Stimulated activated CD8-positive, alpha-beta memory T cell treated with anti-CD3 and anti-CD28 coated beads, Interleukin-7, amount 100 ng/mL, for 1 hour (primary cell): ENCODE results near the gene SLF2.
A peak's percentile ranks its signal among the peaks of the same experiment; 100 is the strongest.

Experiments
- DNase-seq, 2 donors: peaks; one replicate each; pipeline ENCODE4 v3.0.0-alpha.2; 2020; ENCODE audit warnings: low read depth in 2 of 2

The SLF2 gene

DNA sequence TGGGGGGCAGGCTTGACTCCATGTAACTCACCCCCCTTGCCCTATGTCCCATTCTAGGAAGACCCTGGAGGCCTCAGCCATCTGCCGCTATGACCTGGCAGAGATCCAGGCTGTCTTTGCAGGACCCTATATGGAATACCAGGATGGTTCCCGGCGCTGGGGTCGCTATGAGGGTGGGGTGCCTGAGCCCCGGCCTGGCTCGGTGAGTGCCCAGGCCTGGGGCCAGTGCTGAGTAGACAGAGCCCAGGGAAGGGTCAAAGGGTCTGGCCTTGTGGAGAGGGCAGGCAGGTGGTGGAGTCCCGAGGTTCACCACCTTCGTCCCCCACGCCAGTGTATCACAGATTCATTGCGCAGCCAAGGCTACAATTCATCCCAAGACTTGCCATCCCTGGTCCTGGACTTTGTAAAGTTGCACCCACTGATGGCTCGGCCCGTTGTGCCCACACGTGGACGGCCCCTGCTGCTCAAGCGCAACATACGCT lies 67.1 kb downstream of the SLF2 start:
- no peak for DNase-seq

DNA sequence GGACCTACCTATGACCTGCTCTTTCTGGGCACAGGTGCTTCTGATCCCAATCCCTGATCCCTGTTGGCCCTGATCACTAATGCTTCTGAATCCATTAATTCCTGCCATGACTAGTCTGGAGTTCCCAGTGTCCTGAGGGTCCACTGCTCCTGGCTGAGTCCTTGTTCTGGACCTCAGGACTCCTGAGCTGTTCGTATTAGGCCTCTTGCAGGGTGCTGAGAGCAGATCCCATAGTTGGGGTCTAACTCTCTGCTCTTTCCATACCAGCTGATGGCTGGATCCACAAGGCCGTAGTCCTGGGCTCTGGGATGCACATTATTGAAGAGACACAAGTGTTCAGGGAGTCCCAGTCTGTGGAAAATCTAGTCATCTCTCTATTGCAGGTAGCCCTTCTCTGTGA lies 67.5 kb downstream of the SLF2 start:
- no peak for DNase-seq

DNA sequence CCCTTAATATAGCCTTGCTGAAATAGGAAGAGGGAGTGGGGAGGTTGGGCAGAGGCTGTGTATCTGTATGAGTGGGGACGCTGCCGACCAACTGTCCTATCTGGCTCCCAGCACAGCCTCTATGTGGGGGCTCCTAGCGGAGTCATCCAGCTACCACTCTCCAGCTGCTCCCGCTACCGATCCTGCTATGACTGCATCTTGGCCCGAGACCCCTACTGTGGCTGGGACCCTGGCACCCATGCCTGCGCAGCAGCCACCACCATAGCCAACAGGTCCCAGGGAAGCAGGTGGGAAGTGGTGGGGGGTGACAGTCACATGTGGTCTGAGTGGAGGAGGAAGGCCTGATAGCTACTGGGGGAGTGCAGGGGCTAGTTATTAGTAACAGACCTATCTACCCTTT lies 67.9 kb downstream of the SLF2 start:
- DNase-seq: no peak

DNA sequence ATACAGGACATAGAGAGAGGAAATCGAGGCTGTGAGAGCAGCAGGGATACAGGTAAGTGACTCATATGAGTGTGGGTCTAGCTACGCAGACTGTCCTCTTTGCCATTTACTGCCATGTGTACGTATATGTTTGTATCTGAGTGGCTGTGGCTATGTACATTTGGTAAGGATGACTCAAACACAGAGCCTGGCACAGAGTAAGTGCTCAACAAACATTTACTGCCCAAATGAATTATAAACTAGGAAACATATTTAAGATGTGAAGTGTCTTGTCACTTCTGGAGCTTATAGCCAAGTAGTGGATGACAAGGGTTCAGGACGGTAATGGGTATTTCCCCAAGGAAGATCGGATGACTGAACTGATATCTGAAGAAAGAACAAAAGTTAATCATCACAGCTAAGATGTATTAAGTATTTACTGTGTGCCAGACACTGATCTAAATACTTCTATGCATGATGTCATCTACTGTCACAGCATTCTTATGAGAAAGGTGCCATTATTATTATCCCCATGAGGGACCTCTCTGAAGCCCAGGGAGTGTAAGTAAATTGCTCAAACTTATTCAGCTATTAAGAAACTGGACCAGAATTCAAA lies 68.5 kb downstream of the SLF2 start:
- no peak for DNase-seq

DNA sequence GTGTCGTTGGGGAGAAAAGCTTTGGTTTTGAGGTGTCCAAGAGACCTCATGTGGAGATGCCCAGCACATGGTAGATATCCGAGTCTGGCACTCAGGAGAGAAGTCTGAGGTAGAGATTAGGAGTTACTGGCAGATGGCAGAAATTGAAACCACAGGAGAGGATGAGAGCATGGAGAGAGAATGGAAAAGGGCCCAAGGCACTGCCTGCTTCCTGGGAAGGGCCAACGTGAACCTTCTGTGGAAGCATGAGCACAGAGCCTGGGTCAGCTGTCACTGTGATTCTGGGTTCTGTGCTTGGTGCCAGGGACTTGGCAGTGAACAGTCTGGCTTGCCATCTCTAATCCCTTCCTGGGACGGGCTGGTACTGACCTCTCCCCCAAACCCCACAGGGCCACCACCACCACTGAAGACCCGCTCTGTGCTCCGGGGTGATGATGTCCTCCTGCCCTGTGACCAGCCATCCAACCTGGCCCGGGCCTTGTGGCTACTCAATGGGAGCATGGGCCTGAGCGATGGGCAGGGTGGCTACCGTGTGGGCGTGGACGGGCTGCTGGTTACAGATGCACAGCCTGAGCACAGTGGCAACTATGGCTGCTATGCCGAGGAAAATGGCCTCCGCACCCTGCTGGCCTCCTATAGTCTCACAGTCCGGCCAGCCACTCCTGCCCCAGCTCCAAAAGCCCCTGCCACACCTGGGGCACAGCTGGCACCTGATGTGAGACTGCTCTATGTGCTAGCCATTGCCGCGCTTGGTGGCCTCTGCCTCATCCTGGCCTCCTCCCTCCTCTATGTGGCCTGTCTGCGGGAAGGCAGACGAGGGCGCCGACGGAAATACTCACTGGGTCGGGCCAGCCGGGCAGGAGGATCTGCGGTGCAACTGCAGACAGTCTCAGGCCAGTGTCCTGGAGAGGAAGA lies 70.4 kb downstream of the SLF2 start:
- no peak for DNase-seq

DNA sequence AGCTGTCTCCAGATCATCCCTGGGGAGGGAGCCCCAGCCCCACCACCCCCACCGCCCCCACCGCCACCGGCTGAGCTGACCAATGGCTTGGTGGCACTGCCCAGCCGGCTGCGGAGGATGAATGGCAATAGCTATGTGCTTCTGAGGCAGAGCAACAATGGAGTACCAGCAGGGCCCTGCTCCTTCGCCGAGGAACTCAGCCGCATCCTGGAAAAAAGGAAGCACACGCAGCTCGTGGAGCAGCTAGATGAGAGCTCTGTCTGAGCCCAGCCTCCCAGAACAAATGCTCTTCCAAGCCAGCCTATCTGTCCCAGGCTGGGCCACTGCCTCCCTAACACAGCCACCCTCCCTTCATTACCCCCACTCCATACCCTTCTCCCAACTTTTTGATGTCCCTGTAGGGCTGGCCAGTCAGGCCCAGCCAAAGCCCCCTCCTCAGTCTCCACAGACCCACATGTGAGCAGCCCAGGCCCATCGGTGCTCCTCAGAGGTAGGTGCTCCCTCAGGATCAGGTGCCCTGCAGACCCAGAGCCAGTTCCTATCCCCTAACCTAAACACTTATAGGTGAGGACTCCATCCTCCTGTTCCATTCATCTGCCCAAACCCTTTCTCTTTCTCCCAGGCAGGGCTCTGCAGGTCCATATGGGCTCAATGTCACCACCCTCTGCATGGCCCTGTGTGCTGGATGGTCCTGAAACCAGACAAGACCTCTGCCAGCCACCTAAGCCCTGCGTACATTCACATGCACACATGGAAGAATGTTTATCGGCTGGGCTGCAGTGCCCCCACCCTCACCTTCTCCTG lies 71.3 kb downstream of the SLF2 start:
- DNase-seq: no peak

DNA sequence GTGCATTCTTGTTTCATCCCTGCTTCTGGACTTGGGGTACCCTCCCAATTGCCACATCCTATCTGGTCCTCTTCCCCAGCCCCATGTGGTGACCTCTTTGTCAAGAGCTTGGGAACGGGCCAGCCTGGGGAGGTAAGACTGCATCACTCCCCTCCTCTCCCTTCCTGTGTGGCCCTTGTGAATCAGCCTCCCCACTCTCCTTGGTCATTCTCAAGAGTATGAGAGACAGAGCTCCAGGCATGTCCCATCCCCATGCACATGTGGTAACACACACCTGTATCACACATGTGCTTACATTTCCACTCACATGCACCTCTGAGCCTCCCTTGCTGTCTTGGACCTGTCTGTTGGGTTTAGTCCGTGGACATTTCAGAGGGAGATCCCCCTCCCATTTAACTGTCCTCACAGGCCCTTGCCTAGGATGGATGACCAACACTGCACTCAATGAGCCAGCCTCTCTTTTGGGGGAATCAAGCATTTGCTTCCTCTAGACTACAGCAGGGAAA lies 72.0 kb downstream of the SLF2 start:
- no peak for DNase-seq

DNA sequence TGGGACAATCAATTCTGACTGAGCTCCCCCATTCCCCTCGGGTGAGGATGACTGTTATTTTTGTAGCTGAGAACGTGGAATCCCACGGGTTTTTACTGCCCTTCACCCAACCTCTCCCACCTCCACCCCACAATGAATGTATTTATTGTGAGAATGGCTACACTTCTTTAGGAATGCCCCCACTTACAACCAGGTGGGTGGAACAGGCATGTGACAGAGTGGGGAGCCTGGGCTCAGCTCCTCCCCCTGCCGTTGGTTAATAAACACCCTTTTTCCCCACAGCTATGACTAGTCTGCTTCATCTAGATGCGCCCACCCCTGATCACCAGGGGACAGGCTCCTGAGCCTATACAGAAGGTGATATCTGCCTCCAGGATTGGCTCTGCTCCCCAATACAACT lies 72.6 kb downstream of the SLF2 start:
- DNase-seq: no peak

DNA sequence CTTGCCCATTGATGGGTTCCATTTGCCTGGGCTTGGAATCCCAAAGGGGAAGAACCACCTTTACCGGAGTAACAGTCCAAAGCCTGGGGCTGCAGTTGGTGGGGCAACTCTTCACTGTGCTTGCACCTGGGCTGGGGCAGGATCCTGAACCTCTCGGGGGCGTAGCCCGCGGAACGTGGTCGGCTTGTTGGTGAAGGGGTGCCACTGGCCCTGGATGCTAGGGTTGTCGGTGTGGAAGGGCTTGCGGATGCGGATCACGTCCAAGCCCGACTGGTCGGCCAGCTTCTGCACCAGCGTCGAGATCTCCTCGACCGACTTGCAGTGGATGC lies 73.8 kb downstream of the SLF2 start:
- no peak for DNase-seq

DNA sequence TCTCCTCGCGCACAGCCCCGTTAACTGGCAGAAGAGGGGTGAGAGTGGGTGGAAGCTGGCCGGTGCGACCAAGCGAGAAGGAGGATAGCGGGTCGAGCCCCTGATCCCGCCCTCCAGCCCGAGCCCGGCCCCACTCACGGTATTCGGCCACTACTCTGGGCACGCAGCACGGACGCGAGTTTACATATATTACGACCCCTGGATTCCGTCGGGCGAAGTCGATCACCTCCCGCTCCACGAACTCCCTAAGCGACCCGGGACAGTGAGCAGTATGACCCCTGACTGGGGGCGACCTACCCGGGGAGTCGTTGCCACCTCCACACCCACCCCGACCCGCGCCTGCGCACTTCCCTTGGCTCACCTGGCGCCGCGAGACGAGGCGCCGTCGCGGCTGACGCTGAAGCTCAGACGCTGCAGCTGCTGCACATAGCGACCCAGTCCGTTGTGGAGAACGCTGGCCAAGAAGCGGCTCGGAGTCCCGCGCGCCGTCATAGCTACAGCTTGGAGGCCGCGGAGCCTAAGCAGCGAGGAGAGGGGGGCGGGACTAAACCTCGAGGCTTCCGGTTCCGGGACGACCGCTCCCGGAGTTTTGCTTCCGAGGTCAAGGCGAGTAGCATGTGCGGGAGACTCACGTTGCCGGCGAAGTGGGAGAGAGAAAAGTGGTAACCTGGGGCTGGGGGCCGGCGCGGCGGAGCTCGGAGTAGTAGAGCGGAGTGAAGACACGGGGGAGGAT lies 74.4 kb downstream of the SLF2 start, which contains the start of the genes MRPL43 and TWNK:
TSS of gene MRPL43 (minus strand) at position 546 of the 733 bp plus-strand sequence. CDS start at position 492, 54 bp downstream.
TSS of gene TWNK (plus strand) at position 592 of the 733 bp plus-strand sequence. CDS start 668 bp downstream, outside the sequence.
- DNase-seq: peak; percentile 65 to 71

DNA sequence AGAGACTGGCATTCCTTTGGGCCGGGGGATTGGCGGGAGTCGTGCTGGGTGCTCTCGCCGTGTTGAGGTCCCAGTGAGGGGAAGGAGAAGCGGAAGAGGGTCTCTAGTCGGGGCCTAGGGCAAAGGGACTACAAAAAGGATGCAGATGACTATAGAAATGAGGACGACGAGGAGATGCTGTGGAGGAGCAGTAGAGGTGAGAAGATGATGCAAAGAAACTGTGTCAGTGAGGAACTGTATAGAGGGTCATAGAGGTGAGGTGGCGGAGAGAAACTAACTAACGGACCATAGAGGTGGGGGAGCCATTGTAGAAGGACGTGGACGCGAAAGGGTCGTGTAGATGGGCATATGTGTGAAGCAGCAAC lies 74.9 kb downstream of the SLF2 start:
- DNase-seq: no peak

DNA sequence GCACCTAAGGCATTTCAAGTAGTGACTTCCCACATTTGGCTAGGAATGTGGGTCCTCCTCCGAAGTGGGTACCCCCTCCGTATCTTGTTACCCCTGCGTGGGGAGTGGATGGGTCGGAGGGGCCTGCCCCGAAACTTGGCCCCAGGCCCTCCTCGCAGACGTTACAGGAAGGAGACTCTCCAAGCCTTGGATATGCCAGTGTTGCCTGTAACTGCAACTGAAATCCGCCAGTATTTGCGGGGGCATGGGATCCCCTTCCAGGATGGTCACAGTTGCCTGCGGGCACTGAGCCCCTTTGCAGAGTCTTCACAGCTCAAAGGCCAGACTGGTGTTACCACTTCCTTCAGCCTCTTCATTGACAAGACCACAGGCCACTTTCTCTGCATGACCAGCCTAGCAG lies 75.4 kb downstream of the SLF2 start:
- no peak for DNase-seq

DNA sequence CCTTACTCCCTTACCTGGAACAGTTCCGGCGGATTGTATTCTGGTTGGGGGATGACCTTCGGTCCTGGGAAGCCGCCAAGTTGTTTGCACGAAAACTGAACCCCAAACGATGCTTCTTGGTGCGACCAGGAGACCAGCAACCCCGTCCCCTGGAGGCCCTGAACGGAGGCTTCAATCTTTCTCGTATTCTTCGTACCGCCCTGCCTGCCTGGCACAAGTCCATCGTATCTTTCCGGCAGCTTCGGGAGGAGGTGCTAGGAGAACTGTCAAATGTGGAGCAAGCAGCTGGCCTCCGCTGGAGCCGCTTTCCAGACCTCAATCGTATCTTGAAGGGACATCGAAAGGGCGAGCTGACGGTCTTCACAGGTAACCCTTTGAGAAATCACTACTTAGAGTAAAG lies 76.3 kb downstream of the SLF2 start:
- DNase-seq: no peak

DNA sequence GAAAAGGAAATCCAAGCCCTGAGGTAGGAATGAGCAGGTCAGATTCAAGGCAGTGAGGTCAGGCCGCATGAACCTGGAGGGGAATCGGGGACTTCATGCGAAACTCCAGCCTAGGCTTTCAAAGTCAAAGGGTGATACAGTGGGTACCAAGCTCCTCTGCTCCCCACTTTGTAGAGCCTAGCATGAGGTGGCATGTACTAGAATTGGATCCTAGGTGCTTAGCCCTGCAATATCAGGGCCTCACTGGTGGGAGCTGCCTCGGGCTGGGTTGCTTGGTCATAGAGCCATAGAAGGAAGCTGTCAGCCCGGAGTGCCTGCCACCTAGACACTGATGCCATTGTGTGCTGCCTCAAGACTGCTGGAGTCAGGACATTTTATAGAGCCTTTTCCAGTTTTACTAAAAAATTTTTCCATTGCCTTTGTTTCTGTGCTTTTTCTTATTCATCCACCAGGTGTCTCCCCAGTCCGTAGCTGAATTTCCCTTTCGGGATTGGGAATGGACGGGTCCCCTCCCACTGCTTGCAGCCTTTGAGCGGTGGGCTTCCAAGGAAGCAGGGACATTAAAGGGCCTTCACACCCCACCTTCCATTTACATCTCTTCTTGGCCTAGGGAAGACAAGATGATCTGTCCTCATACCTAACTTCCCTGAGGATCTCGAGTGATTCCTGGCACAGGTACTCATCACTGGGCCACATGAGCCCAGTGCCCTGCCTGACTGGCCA lies 81.4 kb downstream of the SLF2 start:
- no peak for DNase-seq

DNA sequence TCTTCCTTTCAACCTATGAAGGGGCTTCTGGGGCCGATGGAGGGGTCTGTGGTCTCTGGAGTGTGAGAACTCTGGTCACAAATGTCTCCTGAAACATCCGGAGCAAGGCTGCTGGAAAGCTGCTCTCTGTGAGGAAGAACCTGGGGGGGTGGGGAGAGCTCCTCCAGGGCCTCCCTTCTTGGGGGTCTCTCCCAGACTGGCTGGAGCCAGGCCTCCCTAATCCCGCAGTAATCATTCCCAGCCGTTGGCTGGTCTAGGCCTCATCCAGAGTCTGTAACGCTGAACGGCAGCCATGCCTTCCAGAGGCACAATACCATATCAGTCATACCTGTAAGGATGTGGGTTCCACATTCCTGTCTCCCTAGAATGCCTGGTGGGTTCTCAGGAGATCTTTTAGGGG lies 82.4 kb downstream of the SLF2 start:
- DNase-seq: no peak

DNA sequence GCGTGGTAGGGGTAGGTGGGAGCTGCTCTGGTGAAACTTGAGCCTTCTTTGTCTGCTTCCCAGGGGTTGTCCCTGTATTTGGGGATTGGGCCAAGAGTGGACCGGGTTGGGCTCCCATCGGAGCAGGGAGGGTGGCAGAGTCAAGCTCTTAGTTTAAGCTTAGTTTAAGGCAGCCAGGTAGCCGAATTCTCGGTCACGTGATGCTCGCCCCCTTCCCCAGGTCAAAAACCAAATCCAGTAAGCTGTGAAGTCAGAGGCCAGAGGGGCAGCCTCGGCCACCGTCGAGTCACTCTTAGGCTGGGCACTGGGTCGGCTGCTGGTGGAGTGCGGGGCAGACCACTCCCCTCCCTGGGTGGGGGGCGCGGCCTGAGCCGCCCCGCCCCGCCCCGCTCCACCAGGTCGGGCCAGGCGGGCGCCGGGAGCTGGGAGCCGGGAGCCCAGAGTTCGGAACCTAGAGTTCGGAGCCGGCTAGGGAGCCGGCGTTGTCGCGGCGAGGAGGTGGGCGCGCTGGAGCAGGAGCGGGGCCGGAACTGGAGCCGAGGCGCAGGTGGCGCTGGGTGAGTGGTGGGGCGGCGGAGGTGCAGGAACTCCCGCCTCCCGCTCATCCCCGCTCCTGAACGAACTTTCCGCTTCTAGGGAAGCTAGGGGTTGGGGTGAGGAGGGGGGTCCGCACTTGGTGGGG lies 84.1 kb downstream of the SLF2 start:
- no peak for DNase-seq

DNA sequence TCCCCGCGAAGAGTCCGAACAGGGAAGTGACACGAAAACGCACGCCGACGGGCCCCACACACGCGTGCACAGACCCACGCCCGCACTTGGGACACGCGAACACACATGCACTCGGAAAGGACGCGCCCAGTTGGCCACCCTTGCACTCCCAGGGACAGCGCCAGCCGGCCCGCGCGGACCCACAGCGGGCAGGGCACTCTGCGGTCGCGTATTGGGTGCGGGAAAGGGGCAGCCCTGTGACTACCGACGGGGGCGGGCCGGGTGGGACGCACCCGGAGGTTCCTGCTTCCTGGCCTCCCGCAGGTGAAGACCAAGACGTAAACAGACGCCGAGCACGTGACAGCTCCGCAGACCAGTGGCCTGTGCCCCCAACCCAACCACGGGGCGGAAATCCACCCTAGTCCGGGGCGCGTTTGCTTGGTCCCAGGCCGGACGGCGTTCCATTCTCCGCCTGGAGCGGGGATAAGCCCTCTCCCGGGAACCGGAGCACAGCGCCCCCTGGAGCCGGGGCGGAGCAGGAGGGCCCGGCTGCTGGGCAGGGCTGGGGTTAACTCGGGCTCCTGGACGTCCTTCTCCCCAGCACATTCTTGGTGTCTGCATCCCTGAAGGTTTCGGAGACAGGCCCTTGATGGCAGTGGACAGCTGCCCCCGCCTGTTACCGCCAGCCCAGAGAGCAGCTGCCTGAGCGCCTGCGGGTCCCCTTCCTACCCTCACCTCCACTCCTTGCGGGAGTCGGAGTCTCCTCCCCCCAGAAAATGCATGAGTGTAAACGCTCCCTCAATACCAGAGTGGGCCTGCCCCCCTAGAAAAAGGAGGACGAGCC lies 84.8 kb downstream of the SLF2 start:
- DNase-seq: peak; percentile 39 to 52

DNA sequence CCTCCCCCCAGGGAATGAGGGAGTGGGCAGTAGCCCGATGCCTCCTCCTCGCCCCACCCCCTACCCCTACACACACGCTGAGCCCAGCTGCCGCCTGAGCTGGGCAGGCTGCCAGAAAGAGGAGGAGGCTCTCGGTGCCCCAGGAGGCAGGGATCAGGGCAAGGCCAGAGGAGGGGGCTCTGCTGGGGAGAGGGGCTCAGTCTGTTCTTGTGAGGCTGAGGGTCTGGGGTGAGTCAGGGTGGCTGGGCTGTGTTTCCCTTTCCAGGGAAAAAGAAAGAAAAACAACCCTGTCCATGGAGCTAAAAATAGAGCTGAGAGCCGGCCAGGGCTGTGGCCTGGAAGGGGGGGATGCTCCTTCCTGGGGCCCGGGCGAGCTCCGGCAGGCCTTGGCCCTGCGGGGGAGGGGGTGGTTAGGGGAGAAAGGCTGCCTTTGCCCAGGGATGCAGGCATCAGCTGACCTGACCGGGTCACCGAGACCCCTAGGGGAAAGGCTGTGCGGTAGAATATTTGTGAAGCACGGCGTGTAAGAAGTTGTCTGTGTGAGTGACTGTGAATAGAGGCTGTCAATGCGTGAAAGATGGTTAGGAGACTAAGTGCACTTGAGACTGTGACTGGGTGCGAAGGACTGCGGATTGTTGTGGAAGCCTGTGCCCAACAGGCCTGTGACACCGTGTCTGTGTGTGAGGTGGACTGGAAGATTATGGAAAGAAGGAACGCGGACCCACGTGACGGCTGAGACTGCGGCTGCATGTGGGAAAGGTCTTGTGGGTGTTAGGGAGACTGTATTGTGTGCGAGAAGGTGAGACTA lies 85.6 kb downstream of the SLF2 start:
- DNase-seq: peak in 1 of 2 donors; percentile 28
